Measurements from ENCODE around the gene RAP1GDS1. TPM values are rescaled to one million over a fixed set of nuclear protein-coding genes. Genes with fewer than 3 reads are reported as not detected.

The RAP1GDS1 gene
- total RNA-seq, 4 donors from 2014 or later: 33.3 to 48.4 (median 35.4) TPM

DNA sequence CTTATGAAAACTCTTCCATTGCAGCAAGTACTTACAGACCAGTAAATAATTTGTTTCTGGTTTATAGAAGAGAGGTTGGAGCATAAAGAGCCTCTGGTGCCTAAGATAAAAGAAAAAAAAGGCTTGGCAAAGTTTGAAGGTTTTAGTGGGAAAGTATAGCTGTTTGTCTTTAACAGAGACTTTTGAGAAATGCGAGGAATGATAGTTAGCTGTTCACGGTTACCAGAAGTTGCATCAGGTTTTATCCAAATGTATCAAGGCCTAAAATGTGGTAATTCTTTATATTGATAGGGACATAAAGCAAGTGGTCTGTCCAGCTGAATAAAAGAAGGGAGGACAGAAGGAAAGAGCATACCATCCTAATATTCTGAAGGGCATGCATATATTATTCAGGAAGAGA lies 29.3 kb downstream of the RAP1GDS1 start:
- DNase-seq: no peak
- Histone ChIP-seq H3K27ac (no peak overlapping the region), H3K27me3 (no peaks in the 10 kb centered on the region), H3K36me3 (peaks cover 0 to 3% (median 0%) of the 10 kb centered on the region in 3 donors), H3K4me1 (peaks cover 0 to 6% (median 2%) of the 10 kb centered on the region in 4 donors), H3K9me3 (no peaks in the 10 kb centered on the region), H3K4me3 (no peak overlapping the region)
- TF ChIP-seq, protein P1, sequence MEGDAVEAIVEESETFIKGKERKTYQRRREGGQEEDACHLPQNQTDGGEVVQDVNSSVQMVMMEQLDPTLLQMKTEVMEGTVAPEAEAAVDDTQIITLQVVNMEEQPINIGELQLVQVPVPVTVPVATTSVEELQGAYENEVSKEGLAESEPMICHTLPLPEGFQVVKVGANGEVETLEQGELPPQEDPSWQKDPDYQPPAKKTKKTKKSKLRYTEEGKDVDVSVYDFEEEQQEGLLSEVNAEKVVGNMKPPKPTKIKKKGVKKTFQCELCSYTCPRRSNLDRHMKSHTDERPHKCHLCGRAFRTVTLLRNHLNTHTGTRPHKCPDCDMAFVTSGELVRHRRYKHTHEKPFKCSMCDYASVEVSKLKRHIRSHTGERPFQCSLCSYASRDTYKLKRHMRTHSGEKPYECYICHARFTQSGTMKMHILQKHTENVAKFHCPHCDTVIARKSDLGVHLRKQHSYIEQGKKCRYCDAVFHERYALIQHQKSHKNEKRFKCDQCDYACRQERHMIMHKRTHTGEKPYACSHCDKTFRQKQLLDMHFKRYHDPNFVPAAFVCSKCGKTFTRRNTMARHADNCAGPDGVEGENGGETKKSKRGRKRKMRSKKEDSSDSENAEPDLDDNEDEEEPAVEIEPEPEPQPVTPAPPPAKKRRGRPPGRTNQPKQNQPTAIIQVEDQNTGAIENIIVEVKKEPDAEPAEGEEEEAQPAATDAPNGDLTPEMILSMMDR (IDR thresholded peaks at IDR 0.05): no peak
- TF ChIP-seq POLR2A (IDR thresholded peaks at IDR 0.05): no peak

DNA sequence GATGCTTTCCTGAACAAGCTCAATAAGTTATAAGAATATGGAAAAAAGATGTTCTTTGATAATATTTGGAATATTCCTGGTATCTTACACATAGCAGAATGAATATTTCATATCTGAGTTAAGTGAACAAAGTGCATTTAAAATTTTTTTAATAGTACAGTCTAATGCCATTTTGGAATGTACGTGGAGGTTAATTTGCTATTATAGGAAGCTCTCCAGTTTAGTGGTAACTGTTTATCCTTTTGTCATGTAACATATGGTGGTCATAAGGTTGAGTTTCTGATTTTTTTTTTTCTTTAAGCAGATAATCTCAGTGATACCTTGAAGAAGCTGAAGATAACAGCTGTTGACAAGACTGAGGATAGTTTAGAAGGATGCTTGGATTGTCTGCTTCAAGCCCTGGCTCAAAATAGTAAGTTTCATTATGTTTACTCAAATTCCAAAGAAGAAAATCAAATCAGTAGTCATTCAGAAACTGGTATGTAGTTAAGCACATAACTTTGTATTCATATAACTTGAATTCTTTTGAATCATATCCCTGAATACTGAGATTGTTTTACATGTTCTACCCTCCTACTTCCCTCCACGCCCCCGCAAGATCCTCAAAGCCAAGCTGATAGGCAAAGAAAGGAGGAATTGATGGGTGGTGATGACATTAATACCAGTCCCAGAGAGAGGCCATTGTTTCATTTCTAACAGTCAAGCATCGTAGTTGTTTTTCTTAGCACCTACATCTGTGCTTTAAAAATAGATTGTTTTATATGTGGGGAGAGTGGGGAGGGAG lies 32.1 kb downstream of the RAP1GDS1 start:
- H3K27me3 ChIP-seq: no peaks in the 10 kb centered on the region
- no peak for DNase-seq
- no peak overlapping the region for H3K4me3 ChIP-seq
- no peak overlapping the region for H3K27ac ChIP-seq
- peaks cover 0 to 3% (median 0%) of the 10 kb centered on the region in 3 donors for H3K36me3 ChIP-seq
- no peak for TF ChIP-seq POLR2A (IDR thresholded peaks at IDR 0.05)
- TF ChIP-seq, protein P1 (IDR thresholded peaks at IDR 0.05): no peak
- H3K9me3 ChIP-seq: no peaks in the 10 kb centered on the region
- peaks cover 0 to 6% (median 2%) of the 10 kb centered on the region in 4 donors for H3K4me1 ChIP-seq

DNA sequence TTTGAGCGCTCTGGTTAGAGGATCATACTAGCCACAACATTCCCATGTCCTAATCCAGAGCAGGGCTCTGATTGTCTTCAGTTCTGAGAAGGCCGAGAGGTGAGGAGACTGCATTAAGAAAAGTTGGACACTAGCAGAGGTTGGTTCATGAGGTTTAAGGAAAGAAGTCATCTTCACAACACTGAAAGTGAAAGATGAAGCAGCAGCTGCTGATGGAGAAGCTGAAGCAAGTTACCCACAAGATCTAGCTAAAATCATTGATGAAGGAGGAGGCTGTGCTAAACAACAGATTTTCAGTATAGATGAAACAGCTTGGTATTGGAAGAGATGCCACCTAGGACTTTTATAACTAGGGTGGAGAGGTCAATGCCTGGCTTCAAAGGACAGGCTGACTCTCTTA lies 36.8 kb downstream of the RAP1GDS1 start:
- Histone ChIP-seq H3K36me3 (peaks cover 0 to 3% (median 0%) of the 10 kb centered on the region in 3 donors), H3K9me3 (no peaks in the 10 kb centered on the region), H3K4me1 (no peaks in the 10 kb centered on the region), H3K4me3 (no peak overlapping the region), H3K27me3 (no peaks in the 10 kb centered on the region), H3K27ac (no peak overlapping the region)
- no peak for DNase-seq
- no peak for TF ChIP-seq POLR2A (IDR thresholded peaks at IDR 0.05)
- TF ChIP-seq, protein P1 (IDR thresholded peaks at IDR 0.05): no peak

DNA sequence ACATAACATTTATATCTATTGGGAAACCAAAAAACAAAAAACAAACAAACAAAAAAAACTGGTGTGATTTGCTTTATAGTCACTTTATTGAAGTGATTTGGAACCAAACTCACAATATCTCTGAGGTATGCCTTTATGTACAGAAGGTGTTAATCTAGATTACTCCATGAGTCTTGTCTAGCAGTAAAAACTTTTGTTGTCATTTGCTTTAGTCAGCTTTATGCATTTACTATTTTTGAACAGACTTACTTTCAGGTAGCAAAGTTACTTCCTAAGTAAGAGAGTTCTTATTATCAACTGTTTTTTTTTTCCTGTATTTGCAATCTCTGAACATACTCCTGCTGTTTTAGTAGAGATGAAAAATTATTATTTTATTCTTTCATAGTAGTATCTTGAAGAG lies 39.5 kb downstream of the RAP1GDS1 start:
- no peak for DNase-seq
- no peak overlapping the region for H3K27ac ChIP-seq
- no peak for TF ChIP-seq POLR2A (IDR thresholded peaks at IDR 0.05)
- TF ChIP-seq, protein P1 (IDR thresholded peaks at IDR 0.05): no peak
- H3K27me3 ChIP-seq: no peaks in the 10 kb centered on the region
- H3K36me3 ChIP-seq: no peaks in the 10 kb centered on the region
- H3K9me3 ChIP-seq: no peaks in the 10 kb centered on the region
- no peaks in the 10 kb centered on the region for H3K4me1 ChIP-seq
- H3K4me3 ChIP-seq: no peak overlapping the region

DNA sequence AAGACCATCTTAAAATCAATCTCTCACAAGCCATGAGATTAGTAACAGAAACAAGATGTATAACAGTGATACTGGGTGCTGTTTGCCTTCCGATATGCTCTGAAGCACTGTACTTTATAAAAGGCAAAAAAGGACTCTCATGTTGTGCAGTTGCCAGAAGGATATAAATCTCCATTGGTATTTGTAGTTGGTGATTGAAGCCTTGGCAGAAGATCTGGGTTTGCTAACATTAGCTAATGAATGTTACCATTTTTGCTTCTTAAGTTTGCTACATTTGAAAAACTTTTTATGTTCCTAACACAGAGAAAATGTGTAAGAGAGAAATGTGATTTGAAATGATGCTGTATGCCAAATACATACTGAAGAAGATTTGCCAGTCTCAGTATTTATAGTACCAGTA lies 44.4 kb downstream of the RAP1GDS1 start:
- Histone ChIP-seq H3K36me3 (no peaks in the 10 kb centered on the region), H3K4me3 (no peak overlapping the region), H3K9me3 (no peaks in the 10 kb centered on the region), H3K4me1 (no peaks in the 10 kb centered on the region), H3K27ac (no peak overlapping the region), H3K27me3 (no peaks in the 10 kb centered on the region)
- DNase-seq: no peak
- TF ChIP-seq, protein P1 (IDR thresholded peaks at IDR 0.05): no peak
- TF ChIP-seq POLR2A (IDR thresholded peaks at IDR 0.05): no peak

All from Peyer's patch (tissue), 4 donors.